K562 (cell line): Measurements from ENCODE around the gene FUT4. TPM values are rescaled to one million over a fixed set of nuclear protein-coding genes. Genes with fewer than 3 reads are reported as not detected.
A peak's percentile ranks its signal among the peaks of the same experiment; 100 is the strongest.

Source experiments
- ATAC-seq: fragments of 200-7000 bp; cut with Tn5 transposase; 3 replicates; pipeline ENCODE4 v1.9.1; 2020; ENCODE audit warnings: moderate library complexity
- BruUV-seq: library from RNA; stranded (reverse); fragments of 400-500 nt; replicated peaks from 2 replicates; lab custom pipeline; 2021; lab: Mats Ljungman, UMichigan
- CTCF ChIA-PET: fragments of 300-600 bp; formaldehyde crosslinking; extraction: SDS; loops from one replicate; lab custom pipeline; 2021; ENCODE audit warnings: low intra/inter-chr PET ratio; lab: Yijun Ruan, JAX
- POLR2A ChIA-PET: fragments of 300-600, 350-650 bp; sonication (Branson Sonifier 250); formaldehyde crosslinking; extraction: SDS; loops from one replicate; lab custom pipeline; 2021; ENCODE audit warnings: antibody characterized with exemption, inconsistent platforms; lab: Yijun Ruan, JAX
- DNase-seq, 4 experiments: peaks; one replicate each; pipeline versions ENCODE4 v3.0.0 to v3.0.0-alpha.2; 2011 to 2018; ENCODE audit warnings: low spot score in 3 of 4, mixed read lengths in 3 of 4; ENCODE audit errors: extremely low read depth in 1 of 4
- FAIRE-seq: peaks from 2 replicates; lab custom pipeline; 2011; peaks lifted over from hg19 to GRCh38; lab: Jason Lieb, UNC
- H2AFZ ChIP-seq: 2 replicates; pipeline ENCODE4 v1.6.0; 2011; ENCODE audit warnings: low read depth, low read length, control low read depth, inconsistent platforms
- H3K27ac ChIP-seq: fragments of 200-600 bp; 3 replicates; pipeline ENCODE4 v1.8.0; 2011; ENCODE audit warnings: low read depth, mild to moderate bottlenecking, control low read depth, inconsistent platforms, low read length, moderate library complexity, mixed read lengths; ENCODE audit errors: extremely low read depth
- H3K27me3 ChIP-seq, 2 experiments: fragments of 300-600 bp in 1 of 2; 2 replicates in 1 of 2; 3 replicates in 1 of 2; pipeline versions ENCODE4 v1.6.0 to v1.8.0; 2011; ENCODE audit warnings: inconsistent platforms in 2 of 2, low read length in 2 of 2, mild to moderate bottlenecking in 1 of 2, mixed read lengths in 1 of 2, moderate library complexity in 1 of 2; ENCODE audit not compliant: control insufficient read depth in 2 of 2, insufficient read depth in 2 of 2
- H3K36me3 ChIP-seq: fragments of 300-600 bp; 3 replicates; pipeline ENCODE4 v1.8.0; 2011; ENCODE audit warnings: mild to moderate bottlenecking, low read length, inconsistent platforms; ENCODE audit not compliant: control insufficient read depth, insufficient read depth
- H3K4me1 ChIP-seq, 2 experiments: fragments of 200-600 bp in 1 of 2; replicated peaks in 1 of 2; 2 replicates in 1 of 2; 3 replicates in 1 of 2; pipeline versions ENCODE4 v1.5.1 to v1.8.0; 2011; ENCODE audit warnings: inconsistent platforms in 2 of 2, low read length in 2 of 2, mild to moderate bottlenecking in 1 of 2, mixed read lengths in 1 of 2, moderate library complexity in 1 of 2; ENCODE audit not compliant: control insufficient read depth in 2 of 2, insufficient read depth in 2 of 2
- H3K4me2 ChIP-seq: 2 replicates; pipeline ENCODE4 v1.6.1; 2011; ENCODE audit warnings: low read length, control low read depth, inconsistent platforms, mixed read lengths; ENCODE audit not compliant: insufficient read depth
- H3K4me3 ChIP-seq: fragments of 200-600 bp; sonication (generic), shearing (Covaris generic); 2 replicates; pipeline ENCODE4 v1.5.1; 2016; ENCODE audit warnings: control low read depth, inconsistent platforms
- H3K79me2 ChIP-seq: fragments of 200-600 bp; 3 replicates; pipeline ENCODE4 v1.8.0; 2011; ENCODE audit warnings: low read length, inconsistent platforms; ENCODE audit not compliant: control insufficient read depth, insufficient read depth
- H3K9ac ChIP-seq, 2 experiments: 2 replicates each; pipeline versions ENCODE4 v1.6.0 to v1.6.1; 2011; ENCODE audit warnings: low read depth in 2 of 2, low read length in 2 of 2, control low read depth in 1 of 2, inconsistent platforms in 1 of 2, mild to moderate bottlenecking in 1 of 2, mixed read lengths in 1 of 2; ENCODE audit not compliant: insufficient read depth in 1 of 2
- H3K9me1 ChIP-seq: one replicate; pipeline ENCODE4 v1.6.0; 2011; ENCODE audit warnings: inconsistent platforms, mild to moderate bottlenecking, low read length, moderate library complexity; ENCODE audit not compliant: control insufficient read depth, insufficient read depth
- H3K9me3 ChIP-seq: replicated peaks from 2 replicates; pipeline ENCODE4 v1.5.1; 2011; ENCODE audit warnings: low read depth, low read length, inconsistent platforms; ENCODE audit not compliant: control insufficient read depth, insufficient read depth
- H4K20me1 ChIP-seq: replicated peaks from 2 replicates; pipeline ENCODE4 v1.6.1; 2011; ENCODE audit warnings: low read length, inconsistent platforms, mixed read lengths; ENCODE audit not compliant: control insufficient read depth, insufficient read depth
- CAMTA2 ChIP-seq: fragments of 250-450 bp; sonication (Bioruptor Pico); conservative IDR thresholded peaks from 2 replicates; pipeline ENCODE4 v1.5.1; 2022
- CREM ChIP-seq: IDR thresholded peaks from 2 replicates; pipeline ENCODE4 v1.6.1; 2014; ENCODE audit warnings: antibody characterized with exemption, low read depth
- EHMT2 ChIP-seq: fragments of 450-650 bp; IDR thresholded peaks from 2 replicates; pipeline ENCODE4 v1.6.1; 2018; ENCODE audit warnings: antibody characterized with exemption
- KLF16 ChIP-seq: IDR thresholded peaks from 2 replicates; pipeline ENCODE4 v1.6.1; 2016; ENCODE audit warnings: antibody characterized with exemption
- MTA1 ChIP-seq: fragments of 450-650 bp; IDR thresholded peaks from 2 replicates; pipeline ENCODE4 v1.6.1; 2017; ENCODE audit warnings: borderline replicate concordance
- TAL1 ChIP-seq: fragments of 450-650 bp; IDR thresholded peaks from 2 replicates; pipeline ENCODE4 v1.6.1; 2016; ENCODE audit warnings: mild to moderate bottlenecking
- ZBTB17 ChIP-seq: fragments of 450-650 bp; formaldehyde crosslinking; IDR thresholded peaks from 2 replicates; pipeline ENCODE4 v1.4.0; 2020; ENCODE audit warnings: mild to moderate bottlenecking
- ZFP1 ChIP-seq: fragments of 450-650 bp; formaldehyde crosslinking; IDR thresholded peaks from 2 replicates; pipeline ENCODE4 v1.4.0; 2020; ENCODE audit warnings: mild to moderate bottlenecking, mixed read lengths
- WGBS: fragments of 100-300 bp; shearing (Covaris generic); methylation state at CpG from one replicate; pipeline ENCODE4 v1.1.6; 2016; ENCODE audit warnings: low coverage, mixed read lengths; ENCODE audit not compliant: insufficient coverage; ENCODE audit errors: missing lambda C conversion rate; 5-methylcytosine and 5-hydroxymethylcytosine counted together
- in situ Hi-C: fragments of 300-500 bp; cut with MboI; formaldehyde crosslinking; loops from 4 replicates; pipeline ENCODE4 v1.15.0; 2018; ENCODE audit warnings: inconsistent platforms, mixed read lengths
- intact Hi-C: fragments of 100-400 bp; cut with micrococcal nuclease; formaldehyde crosslinking; loops from 2 replicates; pipeline ENCODE4 v1.14.2; 2022
- polyA plus RNA-seq, 8 experiments: library from polyadenylated mRNA; depleted of rRNA in 4 of 8; stranded (reverse) in 5 of 8; unstranded in 3 of 8; fragments of >200 nt; fragmentation: Nextera tagmentation in 2 of 8; fragmentation: Illumina TruSeq in 1 of 8; extraction: Ambion mirVana in 2 of 8; extraction: Trizol in 1 of 8; gene quantifications; 2 replicates each; pipeline versions ENCODE4 v1.2.1 to v1.2.3, GENCODE V29; 2011 to 2014; ENCODE audit warnings: inconsistent platforms in 1 of 8, missing spikeins in 1 of 8
- total RNA-seq, 7 experiments: library from RNA; depleted of rRNA in 6 of 7; stranded (reverse); fragments of >200 nt in 6 of 7; fragmentation: Illumina TruSeq in 2 of 7; extraction: Trizol in 2 of 7; gene quantifications; 2 replicates each; pipeline versions ENCODE4 v1.2.1 to v1.2.3, GENCODE V29; 2011 to 2021; ENCODE audit warnings: low replicate concordance in 1 of 7
- TF ChIP-seq, protein P1 (sequence below): sonication (generic); formaldehyde crosslinking; IDR thresholded peaks from 2 replicates; pipeline ENCODE4 v1.8.0; 2022; ENCODE audit warnings: missing genetic modification reagents, mild to moderate bottlenecking, borderline replicate concordance
- TF ChIP-seq, protein P2 (sequence below): fragments of 450-650 bp; IDR thresholded peaks from 2 replicates; pipeline ENCODE4 v1.7.0; 2016; ENCODE audit warnings: borderline replicate concordance
- TF ChIP-seq, protein P3 (sequence below), 2 experiments: fragments of 450-650 bp; IDR thresholded peaks; 2 replicates each; pipeline ENCODE4 v1.6.1; 2016; ENCODE audit warnings: mild to moderate bottlenecking in 2 of 2, borderline replicate concordance in 1 of 2, low read depth in 1 of 2, moderate library complexity in 1 of 2

FUT4 gene
- total and polyA plus RNA-seq, 9 of the 15 experiments (the other 6 are each of a cell fraction or from before 2014, with no cell fraction given), result 1.1 to 8.9 (median 5.5) TPM

DNA sequence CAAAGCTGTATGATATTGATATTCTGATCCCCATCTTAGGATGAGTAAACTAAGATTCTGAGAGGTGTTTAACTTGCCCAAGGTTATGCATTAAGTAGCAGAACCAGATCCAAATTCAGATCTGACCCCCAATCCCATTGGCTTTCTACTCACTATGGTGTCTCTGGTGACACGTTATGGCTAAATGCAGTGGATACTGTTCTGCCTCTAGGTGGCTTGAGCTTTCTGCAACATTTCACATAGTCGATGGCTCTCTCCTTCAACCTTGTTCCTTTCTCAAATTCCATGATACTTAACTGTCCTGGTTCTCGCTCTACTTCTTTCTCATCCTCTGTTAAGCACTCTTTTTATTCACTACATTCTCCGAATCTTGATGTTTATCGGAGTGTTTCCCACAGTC is 22.0 kb upstream of the FUT4 start (continued):
- TF ChIP-seq, protein P1, sequence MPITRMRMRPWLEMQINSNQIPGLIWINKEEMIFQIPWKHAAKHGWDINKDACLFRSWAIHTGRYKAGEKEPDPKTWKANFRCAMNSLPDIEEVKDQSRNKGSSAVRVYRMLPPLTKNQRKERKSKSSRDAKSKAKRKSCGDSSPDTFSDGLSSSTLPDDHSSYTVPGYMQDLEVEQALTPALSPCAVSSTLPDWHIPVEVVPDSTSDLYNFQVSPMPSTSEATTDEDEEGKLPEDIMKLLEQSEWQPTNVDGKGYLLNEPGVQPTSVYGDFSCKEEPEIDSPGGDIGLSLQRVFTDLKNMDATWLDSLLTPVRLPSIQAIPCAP (CRISPR knock-in tag), result no peak
- 0 out of 2 replicates have a peak, but pooled peaks have one; percentile 19 for TF ChIP-seq ZBTB17
- TF ChIP-seq CREM, result peak; percentile 32; the same call in 1 of the 2 replicates

DNA sequence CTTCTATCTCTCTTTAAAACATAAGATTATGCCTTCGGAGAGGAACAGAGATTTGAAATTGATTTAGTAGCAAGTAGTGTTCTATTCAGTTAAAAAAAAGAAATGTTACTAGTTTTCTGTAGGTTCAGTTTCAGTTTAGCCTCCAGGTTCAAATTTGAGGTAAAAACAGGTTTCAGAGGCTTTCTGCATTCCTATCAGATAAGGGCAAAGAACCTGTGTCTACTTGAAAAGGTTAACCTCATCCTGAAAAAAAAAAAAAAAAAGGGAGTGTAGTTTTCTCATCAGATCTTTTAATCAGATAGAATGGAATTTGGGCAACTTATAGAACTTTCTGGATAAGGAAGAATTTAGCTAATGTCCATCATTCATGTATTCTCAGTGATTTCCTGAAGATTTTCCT is 19.4 kb upstream of the FUT4 start:
- in situ Hi-C loops (loop anchor here (5.0 kb wide), 1 partner anchor 78 kb away; no protein-coding TSS in a partner anchor), intact Hi-C loops (loop anchor here (10.0 kb wide), 2 partner anchors 240 to 370 kb away; partner anchors contain the start of gene AMOTL1)
- H3K4me2 ChIP-seq, result no peak overlapping the region
- no peaks in the 10 kb centered on the region for H3K36me3 ChIP-seq
- H3K4me1 ChIP-seq, result no peaks in the 10 kb centered on the region
- WGBS, result 9% methylated on average over 1 of the region's 1 CpG
- H3K9ac ChIP-seq, result no peak overlapping the region
- ATAC-seq, result no peak
- BruUV-seq, result no TSS peak
- H4K20me1 ChIP-seq, result no peaks in the 10 kb centered on the region
- H3K79me2 ChIP-seq, result no peaks in the 10 kb centered on the region
- ChIA-PET POLR2A (no interaction called here), CTCF (interaction anchor here (0.6 kb wide), 1 partner anchor 775 kb away, joined by 4 read pairs; no protein-coding TSS in a partner anchor)
- no peak overlapping the region for H3K4me3 ChIP-seq
- H3K9me1 ChIP-seq, result no peaks in the 10 kb centered on the region
- no peak for FAIRE-seq
- no peak overlapping the region for H3K27ac ChIP-seq
- no peaks in the 10 kb centered on the region for H3K9me3 ChIP-seq
- no peak overlapping the region for H2AFZ ChIP-seq
- DNase-seq, result no peak
- no peaks in the 10 kb centered on the region; a peak in 1 of 5 replicates for H3K27me3 ChIP-seq
- no peak for TF ChIP-seq TAL1
- no peak for TF ChIP-seq CAMTA2 (CRISPR knock-in tag)
- TF ChIP-seq MTA1, result no peak
- TF ChIP-seq ZFP1 (CRISPR knock-in tag), result no peak
- TF ChIP-seq KLF16, result no peak
- TF ChIP-seq, protein P2, sequence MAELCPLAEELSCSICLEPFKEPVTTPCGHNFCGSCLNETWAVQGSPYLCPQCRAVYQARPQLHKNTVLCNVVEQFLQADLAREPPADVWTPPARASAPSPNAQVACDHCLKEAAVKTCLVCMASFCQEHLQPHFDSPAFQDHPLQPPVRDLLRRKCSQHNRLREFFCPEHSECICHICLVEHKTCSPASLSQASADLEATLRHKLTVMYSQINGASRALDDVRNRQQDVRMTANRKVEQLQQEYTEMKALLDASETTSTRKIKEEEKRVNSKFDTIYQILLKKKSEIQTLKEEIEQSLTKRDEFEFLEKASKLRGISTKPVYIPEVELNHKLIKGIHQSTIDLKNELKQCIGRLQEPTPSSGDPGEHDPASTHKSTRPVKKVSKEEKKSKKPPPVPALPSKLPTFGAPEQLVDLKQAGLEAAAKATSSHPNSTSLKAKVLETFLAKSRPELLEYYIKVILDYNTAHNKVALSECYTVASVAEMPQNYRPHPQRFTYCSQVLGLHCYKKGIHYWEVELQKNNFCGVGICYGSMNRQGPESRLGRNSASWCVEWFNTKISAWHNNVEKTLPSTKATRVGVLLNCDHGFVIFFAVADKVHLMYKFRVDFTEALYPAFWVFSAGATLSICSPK, result no peak
- TF ChIP-seq, protein P3, sequence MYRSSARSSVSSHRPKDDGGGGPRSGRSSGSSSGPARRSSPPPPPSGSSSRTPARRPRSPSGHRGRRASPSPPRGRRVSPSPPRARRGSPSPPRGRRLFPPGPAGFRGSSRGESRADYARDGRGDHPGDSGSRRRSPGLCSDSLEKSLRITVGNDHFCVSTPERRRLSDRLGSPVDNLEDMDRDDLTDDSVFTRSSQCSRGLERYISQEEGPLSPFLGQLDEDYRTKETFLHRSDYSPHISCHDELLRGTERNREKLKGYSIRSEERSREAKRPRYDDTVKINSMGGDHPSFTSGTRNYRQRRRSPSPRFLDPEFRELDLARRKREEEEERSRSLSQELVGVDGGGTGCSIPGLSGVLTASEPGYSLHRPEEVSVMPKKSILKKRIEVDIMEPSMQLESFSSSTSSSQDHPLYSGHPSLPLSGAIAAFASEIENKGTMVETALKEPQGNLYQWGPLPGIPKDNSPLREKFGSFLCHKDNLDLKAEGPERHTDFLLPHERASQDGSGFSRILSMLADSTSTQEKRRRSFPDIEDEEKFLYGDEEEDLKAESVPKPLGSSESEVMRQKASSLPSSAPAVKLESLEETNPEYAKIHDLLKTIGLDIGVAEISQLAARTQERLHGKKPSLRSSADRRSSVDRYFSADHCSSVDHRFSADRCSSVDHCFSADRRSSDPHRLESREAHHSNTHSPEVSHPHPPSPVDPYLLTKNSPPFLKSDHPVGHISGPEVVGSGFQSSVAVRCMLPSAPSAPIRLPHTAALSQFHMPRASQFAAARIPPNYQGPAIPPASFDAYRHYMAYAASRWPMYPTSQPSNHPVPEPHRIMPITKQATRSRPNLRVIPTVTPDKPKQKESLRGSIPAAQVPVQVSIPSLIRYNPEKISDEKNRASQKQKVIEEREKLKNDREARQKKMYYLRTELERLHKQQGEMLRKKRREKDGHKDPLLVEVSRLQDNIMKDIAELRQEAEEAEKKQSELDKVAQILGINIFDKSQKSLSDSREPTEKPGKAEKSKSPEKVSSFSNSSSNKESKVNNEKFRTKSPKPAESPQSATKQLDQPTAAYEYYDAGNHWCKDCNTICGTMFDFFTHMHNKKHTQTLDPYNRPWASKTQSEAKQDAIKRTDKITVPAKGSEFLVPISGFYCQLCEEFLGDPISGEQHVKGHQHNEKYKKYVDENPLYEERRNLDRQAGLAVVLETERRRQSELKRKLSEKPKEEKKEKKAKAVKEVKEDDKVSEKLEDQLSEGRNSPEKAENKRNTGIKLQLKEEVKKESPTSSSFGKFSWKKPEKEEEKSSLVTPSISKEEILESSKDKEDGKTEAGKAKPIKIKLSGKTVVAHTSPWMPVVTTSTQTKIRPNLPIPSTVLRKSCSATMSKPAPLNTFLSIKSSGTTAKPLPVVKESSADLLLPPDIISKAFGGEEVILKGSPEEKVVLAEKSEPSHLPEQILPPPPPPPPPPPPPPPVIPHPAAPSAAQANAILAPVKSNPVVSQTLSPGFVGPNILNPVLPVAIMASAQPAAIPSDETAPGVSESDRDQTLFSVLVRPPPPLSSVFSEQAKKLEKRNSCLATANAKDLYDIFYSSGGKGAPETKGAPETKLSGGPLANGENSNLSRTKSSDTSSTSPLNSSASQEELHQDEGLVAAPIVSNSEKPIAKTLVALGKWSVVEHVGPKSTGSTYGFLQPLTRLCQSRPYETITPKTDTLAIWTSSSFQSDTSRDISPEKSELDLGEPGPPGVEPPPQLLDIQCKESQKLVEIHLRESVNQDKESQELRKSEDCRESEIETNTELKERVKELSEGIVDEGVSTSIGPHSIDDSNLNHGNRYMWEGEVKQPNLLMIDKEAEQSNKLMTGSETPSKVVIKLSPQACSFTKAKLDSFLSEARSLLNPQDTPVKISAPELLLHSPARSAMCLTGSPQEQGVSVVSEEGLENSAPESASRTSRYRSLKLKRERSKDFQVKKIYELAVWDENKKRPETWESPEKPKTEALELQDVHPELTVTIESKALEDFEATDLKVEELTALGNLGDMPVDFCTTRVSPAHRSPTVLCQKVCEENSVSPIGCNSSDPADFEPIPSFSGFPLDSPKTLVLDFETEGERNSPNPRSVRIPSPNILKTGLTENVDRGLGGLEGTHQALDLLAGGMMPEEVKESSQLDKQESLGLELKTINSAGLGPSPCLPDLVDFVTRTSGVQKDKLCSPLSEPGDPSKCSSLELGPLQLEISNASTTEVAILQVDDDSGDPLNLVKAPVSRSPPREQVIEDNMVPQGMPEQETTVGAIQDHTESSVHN (IDR thresholded peaks at IDR 0.05; ENCODE audit: borderline replicate concordance in 1 of 2, low read depth in 1 of 2), result no peak
- no peak for TF ChIP-seq EHMT2
